ENCODE results near the gene BEST3.

The BEST3 gene

DNA sequence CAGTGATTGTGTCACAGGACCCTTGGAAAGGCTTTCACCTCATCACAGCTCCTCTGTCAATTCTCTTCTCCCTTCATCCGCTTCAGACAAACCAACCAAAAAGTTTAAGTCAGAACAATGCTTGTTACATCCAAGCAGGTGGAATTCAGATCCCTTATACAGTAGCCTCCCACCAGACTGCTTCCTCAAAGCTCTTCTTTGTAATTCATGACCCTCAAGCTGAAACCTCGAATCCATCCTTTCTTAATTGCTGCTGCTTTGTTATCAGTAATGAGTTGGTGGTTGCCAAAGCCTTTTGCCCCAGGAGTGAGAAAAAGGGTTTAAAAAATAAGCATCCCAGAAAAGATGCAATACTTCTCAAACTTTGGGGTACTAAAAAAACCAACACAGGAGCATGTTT, 9.5 kb downstream of the BEST3 start:
- TF ChIP-seq POLR2AphosphoS5 (IDR thresholded peaks at IDR 0.05; ENCODE audit: low read depth, low read length) (no peak), SIN3A (IDR thresholded peaks at IDR 0.05; ENCODE audit: borderline replicate concordance, insufficient read depth, low read length) (no peak), FOXP2 (optimal IDR thresholded peaks at IDR 0.05; ENCODE audit: borderline replicate concordance, extremely low read depth, extremely low read length, insufficient read depth) (no peak), TAF1 (IDR thresholded peaks at IDR 0.05; ENCODE audit: borderline replicate concordance, insufficient read depth, low read length) (no peak)
- TF ChIP-seq, protein P1, sequence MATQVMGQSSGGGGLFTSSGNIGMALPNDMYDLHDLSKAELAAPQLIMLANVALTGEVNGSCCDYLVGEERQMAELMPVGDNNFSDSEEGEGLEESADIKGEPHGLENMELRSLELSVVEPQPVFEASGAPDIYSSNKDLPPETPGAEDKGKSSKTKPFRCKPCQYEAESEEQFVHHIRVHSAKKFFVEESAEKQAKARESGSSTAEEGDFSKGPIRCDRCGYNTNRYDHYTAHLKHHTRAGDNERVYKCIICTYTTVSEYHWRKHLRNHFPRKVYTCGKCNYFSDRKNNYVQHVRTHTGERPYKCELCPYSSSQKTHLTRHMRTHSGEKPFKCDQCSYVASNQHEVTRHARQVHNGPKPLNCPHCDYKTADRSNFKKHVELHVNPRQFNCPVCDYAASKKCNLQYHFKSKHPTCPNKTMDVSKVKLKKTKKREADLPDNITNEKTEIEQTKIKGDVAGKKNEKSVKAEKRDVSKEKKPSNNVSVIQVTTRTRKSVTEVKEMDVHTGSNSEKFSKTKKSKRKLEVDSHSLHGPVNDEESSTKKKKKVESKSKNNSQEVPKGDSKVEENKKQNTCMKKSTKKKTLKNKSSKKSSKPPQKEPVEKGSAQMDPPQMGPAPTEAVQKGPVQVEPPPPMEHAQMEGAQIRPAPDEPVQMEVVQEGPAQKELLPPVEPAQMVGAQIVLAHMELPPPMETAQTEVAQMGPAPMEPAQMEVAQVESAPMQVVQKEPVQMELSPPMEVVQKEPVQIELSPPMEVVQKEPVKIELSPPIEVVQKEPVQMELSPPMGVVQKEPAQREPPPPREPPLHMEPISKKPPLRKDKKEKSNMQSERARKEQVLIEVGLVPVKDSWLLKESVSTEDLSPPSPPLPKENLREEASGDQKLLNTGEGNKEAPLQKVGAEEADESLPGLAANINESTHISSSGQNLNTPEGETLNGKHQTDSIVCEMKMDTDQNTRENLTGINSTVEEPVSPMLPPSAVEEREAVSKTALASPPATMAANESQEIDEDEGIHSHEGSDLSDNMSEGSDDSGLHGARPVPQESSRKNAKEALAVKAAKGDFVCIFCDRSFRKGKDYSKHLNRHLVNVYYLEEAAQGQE (IDR thresholded peaks at IDR 0.05; ENCODE audit: insufficient read depth in 1 of 2, low read depth in 2 of 2, low read length in 2 of 2): no peak

DNA sequence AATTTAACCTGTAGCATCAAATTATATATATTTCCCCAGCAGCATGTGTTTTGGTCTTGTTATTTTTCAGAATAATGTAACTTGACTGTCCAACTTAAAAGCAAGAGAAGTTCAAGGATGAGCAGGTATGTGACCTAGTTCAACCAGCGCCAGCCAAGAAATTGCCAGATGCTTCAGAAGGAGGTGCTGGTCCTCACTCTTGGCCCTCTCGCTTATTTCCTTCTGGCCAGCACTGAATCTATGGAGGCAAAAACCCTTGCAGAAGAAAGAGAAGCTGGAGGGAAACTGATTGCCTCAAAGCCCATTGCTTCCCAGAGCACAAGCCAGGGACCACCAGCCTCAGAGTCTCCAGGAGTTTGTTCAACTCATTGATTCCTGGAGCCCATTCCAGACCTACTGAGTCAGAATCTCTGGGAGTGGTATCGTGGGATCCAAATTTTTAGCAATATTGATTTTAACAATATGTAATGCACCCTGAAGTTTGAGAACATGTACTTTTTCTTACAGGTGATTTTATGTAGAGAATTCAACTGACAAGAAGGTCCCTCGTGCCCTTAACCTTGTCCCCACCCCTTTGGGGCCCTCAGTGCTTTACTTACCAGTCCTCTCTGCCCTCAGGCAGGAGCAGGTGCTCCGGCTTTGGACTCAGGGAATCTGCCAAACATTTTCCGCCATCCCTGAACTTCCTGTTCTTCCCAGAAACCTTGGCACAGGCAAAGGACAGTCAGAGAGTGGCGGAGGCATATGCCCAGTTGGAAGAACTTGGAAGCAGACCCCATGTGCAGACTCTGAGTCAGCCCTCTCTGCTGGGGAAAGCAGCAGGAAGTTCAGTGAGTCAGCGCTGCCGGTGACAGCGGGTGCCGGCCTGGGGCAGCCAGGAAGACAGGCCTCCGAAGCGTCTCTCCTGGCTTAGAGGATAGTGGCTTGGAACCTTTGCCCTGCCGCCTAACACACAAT, 10.4 kb downstream of the BEST3 start:
- TF ChIP-seq POLR2AphosphoS5 (IDR thresholded peaks at IDR 0.05; ENCODE audit: low read depth, low read length) (no peak), FOXP2 (optimal IDR thresholded peaks at IDR 0.05; ENCODE audit: borderline replicate concordance, extremely low read depth, extremely low read length, insufficient read depth) (peak; percentile 87)

DNA sequence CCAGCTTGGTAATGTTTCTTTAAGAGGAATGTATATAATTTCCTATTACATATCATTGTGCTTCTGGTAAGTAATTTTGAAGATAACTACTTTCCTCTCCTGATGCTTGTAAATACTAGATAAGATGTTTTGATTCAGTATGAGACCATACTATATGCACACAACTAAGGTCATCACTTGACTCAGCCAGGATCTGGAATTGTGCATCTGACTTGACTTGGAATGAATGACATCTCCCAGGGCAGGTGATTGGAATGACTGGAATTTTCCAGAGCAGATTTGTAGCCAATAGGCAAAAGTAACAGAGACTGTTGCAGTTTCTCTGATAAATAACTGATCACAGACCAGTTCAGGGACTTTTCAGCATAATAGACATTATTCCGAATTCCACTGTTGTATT, 11.1 kb downstream of the BEST3 start:
- TF ChIP-seq SIN3A (IDR thresholded peaks at IDR 0.05; ENCODE audit: borderline replicate concordance, insufficient read depth, low read length): no peak
- no peak for TF ChIP-seq POLR2AphosphoS5 (IDR thresholded peaks at IDR 0.05; ENCODE audit: low read depth, low read length)
- TF ChIP-seq TAF1 (IDR thresholded peaks at IDR 0.05; ENCODE audit: borderline replicate concordance, insufficient read depth, low read length): no peak
- TF ChIP-seq, protein P1 (IDR thresholded peaks at IDR 0.05; ENCODE audit: insufficient read depth in 1 of 2, low read depth in 2 of 2, low read length in 2 of 2): no peak
- TF ChIP-seq FOXP2 (optimal IDR thresholded peaks at IDR 0.05; ENCODE audit: borderline replicate concordance, extremely low read depth, extremely low read length, insufficient read depth): no peak

DNA sequence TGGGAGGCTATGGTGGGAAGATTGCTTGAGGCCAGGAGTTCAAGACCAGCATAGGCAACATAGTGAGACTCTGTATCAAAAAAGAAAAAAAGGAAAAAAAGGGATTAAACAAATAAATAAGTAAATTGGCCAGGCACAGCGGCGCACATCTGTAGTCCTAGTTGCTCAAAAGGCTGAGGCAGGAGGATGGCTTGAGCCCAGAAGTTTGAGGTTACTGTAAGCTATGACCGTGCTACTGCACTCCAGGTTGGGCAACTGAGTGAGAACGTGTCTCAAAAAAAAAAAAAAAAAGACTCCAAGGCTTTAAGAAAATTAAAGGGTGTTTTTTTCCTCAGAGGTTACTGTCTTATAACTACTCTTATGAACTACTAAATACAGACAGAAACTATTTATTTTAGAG, 11.7 kb downstream of the BEST3 start:
- TF ChIP-seq FOXP2 (optimal IDR thresholded peaks at IDR 0.05; ENCODE audit: borderline replicate concordance, extremely low read depth, extremely low read length, insufficient read depth): no peak
- no peak for TF ChIP-seq TAF1 (IDR thresholded peaks at IDR 0.05; ENCODE audit: borderline replicate concordance, insufficient read depth, low read length)
- TF ChIP-seq POLR2AphosphoS5 (IDR thresholded peaks at IDR 0.05; ENCODE audit: low read depth, low read length): no peak
- TF ChIP-seq SIN3A (IDR thresholded peaks at IDR 0.05; ENCODE audit: borderline replicate concordance, insufficient read depth, low read length): no peak

DNA sequence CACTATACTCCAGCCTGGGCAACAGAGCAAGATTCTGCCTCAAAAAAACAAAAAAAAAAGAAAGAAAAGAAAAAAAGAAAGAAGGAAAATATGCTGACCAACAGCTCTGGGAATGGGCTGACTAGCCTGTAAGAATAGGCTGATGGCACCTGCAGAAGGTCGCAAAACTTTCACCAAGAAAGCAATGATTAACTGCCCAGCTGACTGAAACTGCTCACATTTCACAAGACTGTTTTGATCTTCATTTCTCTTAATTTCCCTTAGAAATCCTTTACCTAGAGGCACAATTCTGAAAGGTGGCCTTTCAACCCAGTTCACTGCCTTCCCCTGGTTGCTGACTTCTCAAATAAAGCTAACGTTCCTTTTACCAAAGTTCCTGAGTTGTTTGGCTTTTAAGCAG, 12.4 kb downstream of the BEST3 start:
- no peak for TF ChIP-seq TAF1 (IDR thresholded peaks at IDR 0.05; ENCODE audit: borderline replicate concordance, insufficient read depth, low read length)
- no peak for TF ChIP-seq FOXP2 (optimal IDR thresholded peaks at IDR 0.05; ENCODE audit: borderline replicate concordance, extremely low read depth, extremely low read length, insufficient read depth)
- TF ChIP-seq POLR2AphosphoS5 (IDR thresholded peaks at IDR 0.05; ENCODE audit: low read depth, low read length): no peak

DNA sequence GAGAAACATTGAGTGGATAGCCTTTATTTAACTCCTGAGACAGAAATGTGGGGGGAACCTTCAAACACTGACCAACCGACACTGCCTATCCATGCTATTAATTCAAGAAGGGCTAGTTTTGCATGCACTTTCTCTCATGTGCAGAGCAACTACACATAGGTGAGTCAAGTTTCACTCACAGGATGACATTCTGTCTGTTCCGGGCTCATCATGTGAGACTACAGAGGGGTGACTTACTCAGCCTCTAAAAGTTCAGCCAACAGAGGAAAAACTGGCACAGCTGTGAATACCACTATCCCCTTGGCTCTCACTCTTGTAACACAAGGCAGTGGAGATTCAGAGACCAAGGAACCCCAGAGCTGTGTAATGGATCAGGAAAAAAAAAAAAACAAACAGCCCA, 13.3 kb downstream of the BEST3 start:
- TF ChIP-seq POLR2AphosphoS5 (IDR thresholded peaks at IDR 0.05; ENCODE audit: low read depth, low read length): no peak
- TF ChIP-seq, protein P1 (IDR thresholded peaks at IDR 0.05; ENCODE audit: insufficient read depth in 1 of 2, low read depth in 2 of 2, low read length in 2 of 2): no peak
- no peak for TF ChIP-seq FOXP2 (optimal IDR thresholded peaks at IDR 0.05; ENCODE audit: borderline replicate concordance, extremely low read depth, extremely low read length, insufficient read depth)
- TF ChIP-seq SIN3A (IDR thresholded peaks at IDR 0.05; ENCODE audit: borderline replicate concordance, insufficient read depth, low read length): no peak
- TF ChIP-seq TAF1 (IDR thresholded peaks at IDR 0.05; ENCODE audit: borderline replicate concordance, insufficient read depth, low read length): no peak
